GDM1 (cell line): ENCODE measurements around the gene OXSM.

Source experiments
- DNase-seq: peaks from one replicate; lab custom pipeline; 2025; lab: John Stamatoyannopoulos, UW

OXSM gene

DNA sequence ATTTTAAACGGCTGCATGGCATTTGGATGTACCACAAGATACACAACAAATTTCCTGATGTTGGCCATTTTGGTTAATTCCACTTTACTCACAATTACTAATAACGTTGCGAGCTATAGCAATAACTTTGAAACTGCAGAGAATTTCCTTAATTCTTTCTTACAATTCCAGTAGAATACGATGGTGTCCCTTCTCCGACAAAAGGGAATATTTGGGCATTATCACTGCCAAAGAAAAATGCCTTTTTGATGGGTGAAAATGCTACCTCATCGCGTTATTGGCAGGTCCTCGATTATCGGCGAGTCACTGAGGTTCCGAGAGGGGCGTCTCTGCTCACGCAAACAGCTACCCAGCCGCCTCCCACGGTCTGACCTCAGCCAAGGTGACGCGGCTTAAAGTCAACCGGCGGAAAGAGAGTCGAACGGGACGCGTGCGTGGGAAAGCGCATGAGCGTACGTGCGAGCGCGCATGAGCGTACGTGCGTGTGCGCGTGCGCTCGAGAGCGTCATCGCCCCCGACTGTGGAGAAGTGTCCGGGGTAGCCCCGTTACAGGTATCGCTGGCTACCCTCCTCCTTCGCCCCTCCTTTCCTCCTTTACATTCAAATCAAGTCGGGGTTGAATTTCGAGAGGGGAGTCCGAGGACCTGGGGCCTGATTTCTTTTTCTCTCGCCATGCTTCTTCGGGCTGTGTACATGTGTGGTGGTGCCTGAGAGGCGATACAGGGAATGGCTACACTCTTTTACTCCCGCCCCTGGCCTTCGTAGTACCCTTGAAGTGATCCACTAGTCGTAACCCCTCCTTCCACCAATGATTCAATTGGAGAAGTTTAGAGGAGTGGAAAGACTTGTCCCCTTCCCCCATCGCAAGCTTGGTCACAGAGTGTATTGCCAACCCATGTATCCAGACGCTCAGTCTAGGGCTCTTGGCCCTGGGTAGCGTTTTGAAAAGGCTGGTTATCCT is at the start of gene OXSM:
OXSM (plus strand) TSS at position 495 of the 961 bp plus-strand sequence. CDS start 931 bp downstream, outside the sequence.
- peak; percentile 91 for DNase-seq

DNA sequence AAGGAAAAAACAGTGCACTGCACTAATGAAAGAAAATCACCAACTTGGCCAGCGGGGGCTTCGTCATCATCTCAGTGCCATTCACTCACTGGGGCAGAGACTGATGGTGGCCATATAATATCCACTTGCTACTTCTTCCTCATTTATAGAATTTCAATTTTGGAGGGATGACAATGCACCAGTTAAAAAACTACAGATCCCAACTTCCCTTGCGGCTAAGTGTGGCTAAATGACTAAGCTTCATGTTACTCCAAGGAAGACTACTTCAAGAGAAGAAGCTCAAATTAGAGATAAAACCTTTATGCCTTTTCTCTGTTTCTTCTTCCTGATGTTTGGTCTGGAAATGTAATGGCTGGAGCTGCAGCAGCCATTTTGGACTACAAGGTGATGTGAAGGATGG is 45.4 kb upstream of the OXSM start:
- no peak for DNase-seq

- DNase-seq = no peak
Measured at GRCh38 chr3:25747033-25747432, 42.9 kb upstream of the OXSM start.

- no peak for DNase-seq
Measured at GRCh38 chr3:25748189-25748588, 41.7 kb upstream of the OXSM start.

- DNase-seq = no peak
Measured at GRCh38 chr3:25749031-25749581, 40.8 kb upstream of the OXSM start.

DNA sequence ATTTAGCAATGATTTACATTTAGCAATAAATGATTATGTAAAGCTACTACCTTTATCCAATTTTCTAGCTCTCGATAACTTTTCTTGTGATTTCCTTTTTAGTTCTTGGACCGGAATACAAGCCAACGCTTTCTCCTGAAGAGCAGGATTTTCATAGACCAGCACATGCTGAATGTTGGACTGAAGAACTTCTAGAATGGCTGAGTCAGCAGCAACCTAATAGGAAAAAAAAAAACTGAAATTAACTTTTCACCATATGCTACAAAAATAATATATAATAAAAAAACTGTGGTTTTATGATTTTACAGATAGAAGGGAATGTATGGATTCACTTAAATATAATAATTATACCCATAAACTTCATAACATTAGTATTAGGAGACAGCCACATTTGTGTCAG is 38.8 kb upstream of the OXSM start:
- no peak for DNase-seq

- DNase-seq = no peak
Measured at GRCh38 chr3:25751725-25752124, 38.2 kb upstream of the OXSM start.

GRCh38 chr3:25768851-25769250 is 21.0 kb upstream of the OXSM start:
- DNase-seq = no peak

GRCh38 chr3:25775936-25776335 is 14.0 kb upstream of the OXSM start:
- DNase-seq = no peak

DNA sequence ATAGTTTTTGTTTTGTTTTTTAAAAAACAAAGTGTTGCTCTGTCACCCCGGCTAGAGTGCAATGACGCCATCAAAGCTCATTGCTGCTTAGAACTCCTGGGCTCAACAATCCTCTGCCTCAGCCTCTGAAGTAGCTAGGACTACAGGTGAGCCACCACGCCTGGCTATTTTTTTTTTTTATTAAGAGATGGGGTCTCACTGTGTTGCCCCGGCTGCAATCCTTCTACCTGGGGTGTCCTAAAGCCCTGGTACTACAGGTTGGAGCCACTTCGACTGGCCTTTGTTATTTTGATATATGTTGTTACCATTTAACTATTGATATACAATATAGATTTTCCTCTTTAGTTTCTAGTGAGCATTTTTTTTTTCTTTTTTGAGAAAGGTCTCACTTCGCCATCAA is 9.3 kb upstream of the OXSM start:
- DNase-seq = no peak

DNA sequence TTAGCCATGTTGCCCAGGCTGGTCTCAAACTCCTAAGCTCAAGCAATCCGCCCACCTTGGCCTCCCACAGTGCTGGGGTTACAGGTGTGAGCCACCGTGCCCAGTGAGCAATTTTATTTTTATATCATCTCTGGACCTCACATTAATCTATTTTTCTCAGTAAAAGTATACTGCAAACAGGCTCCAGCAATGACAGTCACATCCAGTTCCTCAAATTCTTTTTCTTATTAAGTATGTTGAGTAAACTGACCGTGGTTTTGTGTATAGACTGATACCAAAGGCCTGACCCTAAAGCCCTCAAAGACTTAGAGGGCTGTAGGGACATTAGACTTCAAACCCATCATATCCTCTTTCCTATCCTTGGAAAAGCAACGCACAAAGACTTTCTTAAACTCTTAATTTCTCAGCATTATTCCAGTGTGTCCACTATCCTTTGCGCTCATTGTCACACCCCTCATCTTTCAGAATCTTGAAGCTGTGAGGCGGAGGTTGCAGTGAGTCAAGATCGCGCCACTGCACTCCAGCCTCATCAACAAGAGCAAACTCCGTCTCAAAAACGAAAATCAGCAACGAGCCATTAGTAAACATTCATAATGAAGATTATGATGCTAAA is 8.6 kb upstream of the OXSM start:
- DNase-seq = no peak

GRCh38 chr3:25781758-25782594 is 7.9 kb upstream of the OXSM start:
- no peak for DNase-seq

- no peak for DNase-seq
Measured at GRCh38 chr3:25782636-25782937, 7.3 kb upstream of the OXSM start.

- peak; percentile 80 for DNase-seq
Measured at GRCh38 chr3:25782938-25783660, 6.8 kb upstream of the OXSM start, which contains the start of gene NGLY1. Gene NGLY1 (minus strand): TSS chr3:25783443. CDS start chr3:25783390, 53 bp downstream.

- peak; percentile 72 for DNase-seq
Measured at GRCh38 chr3:25783661-25784512, 6.0 kb upstream of the OXSM start.

DNA sequence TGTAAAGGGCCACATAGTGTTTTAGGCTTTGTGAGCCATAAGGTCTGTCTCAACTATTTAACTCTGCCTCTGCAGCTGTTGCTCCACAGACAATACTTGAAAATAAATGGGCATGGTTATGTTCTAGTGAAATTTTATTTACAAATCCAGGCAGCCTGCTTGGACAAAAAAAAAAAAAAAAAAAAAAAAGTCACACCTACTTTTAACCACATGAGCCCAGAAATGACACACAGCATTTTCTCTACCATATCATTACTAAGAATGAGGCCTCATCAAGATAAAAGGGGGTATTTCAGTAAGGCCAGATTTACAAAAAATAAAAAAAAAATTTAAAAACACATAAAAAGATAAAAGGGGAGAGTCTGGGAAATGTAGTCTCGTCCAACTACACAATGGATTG is 4.9 kb upstream of the OXSM start:
- DNase-seq = no peak

GRCh38 chr3:25785826-25786225 is 4.1 kb upstream of the OXSM start:
- DNase-seq = no peak

- DNase-seq = no peak
Measured at GRCh38 chr3:25787689-25788088, 2.2 kb upstream of the OXSM start.

GRCh38 chr3:25789209-25789595 is 688 bp upstream of the OXSM start:
- DNase-seq = no peak

- no peak for DNase-seq
Measured at GRCh38 chr3:25801786-25802185, 11.9 kb downstream of the OXSM start.

- DNase-seq = no peak
Measured at GRCh38 chr3:25803833-25804232, 13.9 kb downstream of the OXSM start.
